Measurements from ENCODE around the gene HLA-DPB1.
A peak's percentile ranks its signal among the peaks of the same experiment; 100 is the strongest.
"Not testable (repeated sequence)": the region's sequence is repeated elsewhere in the genome, so short reads cannot be mapped to it uniquely, and the experiment has no call there.

HLA-DPB1 gene

DNA sequence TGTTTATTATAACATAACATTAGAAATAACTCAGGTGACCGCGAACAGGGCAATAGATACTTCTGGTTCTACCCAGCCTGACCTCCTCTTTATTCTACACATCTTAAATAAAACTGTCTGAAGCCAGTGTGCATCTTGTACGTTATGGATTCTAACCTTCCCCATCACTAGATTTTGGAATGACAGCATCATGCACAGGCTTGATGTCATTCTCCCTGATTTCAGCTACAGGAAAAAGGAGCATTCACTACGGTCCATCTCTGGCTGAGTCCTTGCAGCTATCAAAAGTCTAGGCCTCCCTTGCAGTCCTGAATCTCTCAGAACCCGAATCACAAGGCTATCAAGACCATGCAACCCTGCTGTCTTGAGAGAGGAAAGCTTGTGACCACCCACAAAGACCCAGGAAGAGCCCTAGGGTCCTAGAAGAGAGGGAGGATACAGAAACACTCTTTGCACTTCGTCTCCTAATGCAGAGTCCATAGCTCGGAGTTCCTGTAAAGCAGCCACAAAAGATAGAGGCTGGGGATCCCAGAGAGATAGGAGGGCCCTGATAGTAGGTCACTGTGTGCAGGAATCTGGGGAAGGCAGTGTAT is 3.2 kb upstream of the HLA-DPB1 start:
- DNase-seq: no peak

- peak; percentile 48 for DNase-seq
Observed at GRCh38 chr6:33073431-33073871, 2.3 kb upstream of the HLA-DPB1 start, which contains the start of gene HLA-DPA1. Gene HLA-DPA1, minus strand, starts transcription at chr6:33073649.

DNA sequence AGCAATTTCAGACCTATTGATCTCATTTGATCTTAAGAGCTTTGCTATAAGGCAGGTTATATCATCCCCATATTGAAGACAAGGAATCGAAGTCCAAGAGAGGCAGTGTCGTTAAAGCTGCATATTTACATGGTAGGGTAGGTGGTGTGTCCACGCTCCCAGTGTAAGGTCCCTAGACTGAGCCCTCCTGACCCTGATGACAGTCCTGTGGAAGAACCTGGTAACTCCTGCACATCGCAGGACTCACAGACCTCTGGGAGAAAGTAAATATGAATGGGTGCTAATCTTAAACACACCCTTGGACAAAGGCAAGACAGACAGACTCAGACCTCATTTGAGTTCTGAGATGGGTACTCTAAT is 602 bp upstream of the HLA-DPB1 start:
- DNase-seq: no peak

- no peak for DNase-seq
Observed at GRCh38 chr6:33076406-33076934, 680 bp downstream of the HLA-DPB1 start.

DNA sequence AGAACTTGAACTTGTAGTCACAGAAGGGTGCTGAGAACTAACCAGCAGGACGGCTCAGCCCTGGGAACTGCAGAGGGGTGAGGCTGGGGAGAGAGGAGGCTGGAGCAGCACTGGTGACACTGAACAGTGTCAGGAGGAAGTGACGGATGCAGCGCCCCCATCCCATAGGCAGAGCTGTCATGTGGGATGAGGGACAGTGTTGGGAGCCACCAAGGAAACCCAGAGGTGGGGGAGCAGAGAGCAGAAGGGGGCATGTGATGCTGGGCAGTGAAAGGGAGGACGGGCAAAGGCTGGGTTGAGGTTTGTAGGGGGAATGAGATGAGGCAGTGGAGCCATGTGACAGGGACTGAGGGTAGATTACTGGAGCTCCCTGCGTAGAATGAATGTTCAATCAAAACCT is 2.1 kb downstream of the HLA-DPB1 start:
- no peak for DNase-seq

DNA sequence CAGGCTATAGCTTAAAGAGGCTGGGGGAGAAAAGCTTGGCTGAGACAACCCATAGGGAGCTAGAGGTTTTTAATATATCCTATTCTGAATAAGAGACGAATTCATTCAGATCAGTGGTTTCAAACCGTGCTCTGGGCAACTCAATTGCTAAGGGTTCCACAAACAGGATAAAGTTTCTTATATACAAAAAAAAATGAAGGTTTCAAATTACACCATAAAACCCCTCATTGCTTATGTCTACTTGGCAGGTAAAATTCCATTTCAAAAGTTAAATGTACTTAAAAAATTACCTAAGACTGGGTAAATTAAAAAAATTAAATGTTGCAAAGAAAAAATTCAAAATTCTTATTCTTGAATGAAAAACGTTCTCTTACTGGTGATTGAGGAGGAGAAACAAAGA is 2.7 kb downstream of the HLA-DPB1 start:
- no peak for DNase-seq

- DNase-seq: no peak
Observed at GRCh38 chr6:33078919-33079521, 3.2 kb downstream of the HLA-DPB1 start.

DNA sequence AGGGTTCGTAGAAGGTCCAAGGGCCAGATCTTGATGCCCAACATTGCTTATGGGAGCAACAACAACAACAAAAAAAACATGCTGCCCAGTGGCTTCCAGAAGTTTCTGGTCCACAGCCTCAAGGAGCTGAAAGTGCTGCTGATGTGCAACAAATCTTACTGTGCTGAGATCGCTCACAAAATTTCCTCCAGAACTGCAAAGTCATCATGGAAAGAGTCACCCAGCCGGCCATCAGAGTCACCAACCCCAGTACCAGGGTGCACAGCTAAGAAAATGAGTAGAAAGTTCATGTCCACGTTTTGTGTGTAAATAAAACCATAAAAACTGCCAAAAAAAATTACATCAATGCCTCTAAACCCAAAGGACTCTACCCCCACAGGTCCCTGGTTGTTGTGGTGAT is 3.8 kb downstream of the HLA-DPB1 start:
- no peak for DNase-seq

DNA sequence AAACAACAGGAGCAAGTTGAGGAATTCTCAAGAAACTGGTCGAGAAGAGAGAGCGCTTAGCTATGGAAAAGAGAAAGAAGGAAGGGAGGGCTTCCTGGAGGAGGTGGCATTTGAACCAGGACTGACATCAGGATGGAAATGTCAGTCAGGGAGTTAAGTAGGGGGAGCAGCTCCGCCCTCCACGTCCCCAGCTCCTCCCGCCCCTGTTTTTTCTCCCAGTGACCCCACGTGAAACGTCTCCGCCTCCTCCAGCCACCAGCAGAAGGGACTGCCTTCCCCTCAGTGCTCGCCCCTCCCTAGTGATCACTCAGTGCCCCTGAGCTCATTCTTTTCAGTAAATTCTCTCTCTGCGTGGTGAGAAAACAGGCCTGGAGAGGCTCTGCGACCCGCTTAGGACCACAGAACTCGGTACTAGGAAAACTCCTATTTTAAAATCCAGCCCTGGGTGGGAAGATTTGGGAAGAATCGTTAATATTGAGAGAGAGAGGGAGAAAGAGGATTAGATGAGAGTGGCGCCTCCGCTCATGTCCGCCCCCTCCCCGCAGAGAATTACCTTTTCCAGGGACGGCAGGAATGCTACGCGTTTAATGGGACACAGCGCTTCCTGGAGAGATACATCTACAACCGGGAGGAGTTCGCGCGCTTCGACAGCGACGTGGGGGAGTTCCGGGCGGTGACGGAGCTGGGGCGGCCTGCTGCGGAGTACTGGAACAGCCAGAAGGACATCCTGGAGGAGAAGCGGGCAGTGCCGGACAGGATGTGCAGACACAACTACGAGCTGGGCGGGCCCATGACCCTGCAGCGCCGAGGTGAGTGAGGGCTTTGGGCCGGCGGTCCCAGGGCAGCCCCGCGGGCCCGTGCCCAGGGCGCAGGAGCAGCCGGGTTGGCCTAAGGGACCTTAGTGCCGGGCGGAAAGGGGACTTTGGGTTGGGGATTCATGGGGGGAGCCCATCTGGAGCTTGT is 4.6 kb downstream of the HLA-DPB1 start:
- DNase-seq: peak; percentile 16

DNA sequence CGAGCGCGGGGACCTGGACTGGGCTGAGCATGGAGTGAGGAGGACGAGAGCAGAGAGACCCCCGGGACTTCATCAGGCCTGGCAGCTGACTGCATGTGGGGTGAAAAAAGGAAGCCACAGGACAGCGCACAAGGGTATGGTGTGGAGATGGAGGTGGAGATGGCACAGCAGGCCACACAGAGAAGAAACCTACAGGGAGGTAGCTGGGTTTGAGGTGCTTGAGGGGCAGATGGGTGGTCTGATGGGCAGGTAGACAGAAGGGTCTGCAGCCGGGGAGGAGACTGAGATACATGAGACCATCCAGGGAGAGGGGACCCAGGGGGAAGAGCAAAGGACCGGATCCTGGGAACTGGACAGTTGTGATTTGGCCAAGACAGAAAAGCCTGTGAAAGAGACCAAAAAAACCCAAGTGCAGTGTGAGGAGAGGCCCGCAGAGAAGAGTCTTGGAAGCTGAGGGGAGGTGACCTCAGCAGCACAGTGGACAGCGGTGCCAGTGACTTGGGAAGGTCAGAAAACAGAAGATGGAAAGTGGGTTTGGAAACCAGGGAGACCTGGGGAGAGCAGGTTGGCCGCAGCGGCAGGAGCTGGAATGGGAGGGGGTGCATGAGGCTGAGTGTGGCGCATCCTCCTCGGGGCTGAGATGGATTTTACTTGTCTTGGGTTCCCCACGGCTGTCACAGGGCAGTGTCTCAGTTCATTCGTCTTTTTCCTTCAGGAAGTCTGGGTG is 5.5 kb downstream of the HLA-DPB1 start:
- no peak for DNase-seq

- peak; percentile 28 for DNase-seq
Observed at GRCh38 chr6:33082702-33083101, 6.9 kb downstream of the HLA-DPB1 start.

DNA sequence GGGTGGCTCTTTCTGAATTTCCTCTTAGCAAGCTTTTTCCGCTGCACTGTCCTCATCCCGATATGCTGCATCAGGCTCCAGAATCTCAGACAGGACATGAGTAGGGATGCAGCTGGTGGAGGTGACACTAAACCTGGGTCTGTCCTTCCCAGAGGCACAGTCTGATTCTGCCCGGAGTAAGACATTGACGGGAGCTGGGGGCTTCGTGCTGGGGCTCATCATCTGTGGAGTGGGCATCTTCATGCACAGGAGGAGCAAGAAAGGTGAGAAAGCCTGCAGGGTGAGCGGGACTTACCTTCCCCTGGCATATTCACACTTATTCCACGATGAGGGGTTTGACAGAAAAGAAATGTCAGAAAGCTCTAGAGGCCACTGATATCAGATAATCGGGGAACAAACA is 9.8 kb downstream of the HLA-DPB1 start:
- no peak for DNase-seq

DNA sequence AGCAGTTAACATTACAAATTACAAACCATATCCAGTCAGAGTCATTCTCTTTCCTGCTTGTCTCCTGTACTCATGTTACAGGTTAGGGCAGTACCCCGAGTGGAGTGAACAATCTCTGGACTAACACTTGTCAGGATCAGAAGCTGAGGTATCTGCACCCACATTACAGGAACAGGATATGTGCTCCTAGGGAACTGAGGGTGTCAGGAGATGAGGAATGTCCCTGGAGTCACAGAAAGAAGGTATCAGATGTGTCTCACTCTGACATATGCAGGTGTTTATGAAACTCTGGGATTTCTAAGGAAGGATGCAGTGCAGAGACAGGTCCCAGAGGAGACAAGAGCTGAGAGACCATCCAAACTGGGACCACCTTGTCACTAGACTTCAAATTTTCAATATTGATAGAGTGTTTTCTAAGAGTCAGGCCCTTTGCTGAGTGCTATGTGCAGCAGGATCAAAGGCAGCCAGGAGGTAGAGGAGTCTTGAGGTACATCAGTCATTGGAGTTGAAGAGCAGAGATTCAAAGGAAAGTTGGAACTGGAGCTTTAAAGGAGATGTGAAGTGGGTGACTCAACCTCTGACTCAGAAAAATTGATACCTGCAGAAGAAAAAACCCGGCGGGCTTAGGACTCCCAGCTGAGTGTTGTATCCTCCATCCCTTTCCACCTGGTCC is 12.6 kb downstream of the HLA-DPB1 start:
- no peak for DNase-seq

GRCh38 chr6:33088931-33089620 is 13.3 kb downstream of the HLA-DPB1 start:
- no peak for DNase-seq

- peak; percentile 77 for DNase-seq
Observed at GRCh38 chr6:33091957-33092356, 16.2 kb downstream of the HLA-DPB1 start.

DNA sequence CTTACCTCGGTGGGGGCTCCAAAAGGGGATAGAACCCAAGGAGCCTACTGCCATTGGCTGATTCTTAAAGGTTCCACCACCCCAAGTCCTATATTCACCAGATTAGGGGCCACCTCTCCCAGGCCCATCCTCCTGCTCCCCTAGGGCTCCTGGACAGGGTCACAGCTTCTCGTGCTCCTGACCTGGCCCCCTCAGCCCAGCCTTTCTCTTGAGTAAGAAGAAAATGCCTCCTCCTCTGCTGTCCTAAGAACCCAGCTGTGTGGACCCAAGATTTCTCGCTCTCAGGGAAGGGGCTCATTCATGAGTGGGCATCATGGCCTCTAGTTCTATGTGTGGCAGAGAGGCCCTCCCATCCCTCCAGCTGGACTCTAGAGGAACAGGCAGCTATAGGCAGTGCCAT is 16.6 kb downstream of the HLA-DPB1 start:
- no peak for DNase-seq

- no peak for DNase-seq
Observed at GRCh38 chr6:33093855-33094254, 18.1 kb downstream of the HLA-DPB1 start.

GRCh38 chr6:33095681-33096080 is 19.9 kb downstream of the HLA-DPB1 start:
- no peak for DNase-seq

DNA sequence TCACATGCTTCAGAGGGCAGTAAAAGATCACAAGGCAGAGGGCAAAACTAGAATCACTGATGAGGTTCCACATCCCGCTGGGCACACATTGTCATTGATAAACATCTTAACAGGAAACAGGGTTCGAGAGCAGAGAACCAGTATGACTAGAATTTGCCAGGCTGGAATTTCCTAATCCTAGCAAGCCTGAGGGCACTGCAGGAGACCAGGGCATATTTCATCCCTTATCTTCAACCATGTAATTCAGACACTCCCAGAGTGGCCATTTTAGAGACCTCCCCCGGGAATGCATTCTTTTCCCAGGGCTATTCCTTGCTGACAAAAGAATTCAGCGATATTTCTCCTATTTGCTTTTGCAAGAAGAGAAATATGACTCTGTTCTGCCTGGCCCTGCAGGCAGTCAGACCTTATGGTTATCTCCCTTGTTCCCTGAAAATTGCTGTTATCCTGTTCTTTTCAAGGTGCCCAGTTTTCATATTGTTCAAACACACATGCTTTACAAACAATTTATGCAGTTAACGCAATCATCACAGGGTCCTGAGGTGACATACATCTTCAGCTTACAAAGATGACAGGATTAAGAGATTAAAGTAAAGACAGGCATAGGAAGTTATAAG is 25.4 kb downstream of the HLA-DPB1 start:
- DNase-seq: not testable (repeated sequence)

DNA sequence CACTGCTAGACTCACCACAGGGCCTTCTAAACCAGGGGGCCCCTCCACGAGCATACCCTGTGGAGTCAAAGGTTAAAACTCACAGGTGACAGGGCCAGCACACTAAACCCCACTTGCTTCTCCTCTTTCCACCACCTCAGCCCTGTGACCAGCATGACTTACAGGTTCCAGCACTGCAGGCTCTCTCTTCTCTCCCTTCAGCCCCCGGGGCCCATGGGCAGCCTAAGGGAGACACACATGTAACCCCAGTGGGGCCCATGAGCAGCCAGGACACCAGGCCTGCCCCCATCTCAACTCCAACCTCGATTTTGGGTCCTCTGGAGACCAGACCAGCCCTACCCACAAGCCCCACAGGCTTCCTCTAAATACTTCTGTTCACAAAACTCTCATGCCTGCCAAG is 28.0 kb downstream of the HLA-DPB1 start:
- no peak for DNase-seq

GRCh38 chr6:33104887-33105286 is 29.1 kb downstream of the HLA-DPB1 start:
- DNase-seq: no peak

Data from stimulated activated CD4-positive, alpha-beta T cell treated with anti-CD3 and anti-CD28 coated beads, Interleukin-15, amount 100 ng/mL, for 24 hours (primary cell).